Measurements from ENCODE around the gene BCOR.

The BCOR gene

DNA sequence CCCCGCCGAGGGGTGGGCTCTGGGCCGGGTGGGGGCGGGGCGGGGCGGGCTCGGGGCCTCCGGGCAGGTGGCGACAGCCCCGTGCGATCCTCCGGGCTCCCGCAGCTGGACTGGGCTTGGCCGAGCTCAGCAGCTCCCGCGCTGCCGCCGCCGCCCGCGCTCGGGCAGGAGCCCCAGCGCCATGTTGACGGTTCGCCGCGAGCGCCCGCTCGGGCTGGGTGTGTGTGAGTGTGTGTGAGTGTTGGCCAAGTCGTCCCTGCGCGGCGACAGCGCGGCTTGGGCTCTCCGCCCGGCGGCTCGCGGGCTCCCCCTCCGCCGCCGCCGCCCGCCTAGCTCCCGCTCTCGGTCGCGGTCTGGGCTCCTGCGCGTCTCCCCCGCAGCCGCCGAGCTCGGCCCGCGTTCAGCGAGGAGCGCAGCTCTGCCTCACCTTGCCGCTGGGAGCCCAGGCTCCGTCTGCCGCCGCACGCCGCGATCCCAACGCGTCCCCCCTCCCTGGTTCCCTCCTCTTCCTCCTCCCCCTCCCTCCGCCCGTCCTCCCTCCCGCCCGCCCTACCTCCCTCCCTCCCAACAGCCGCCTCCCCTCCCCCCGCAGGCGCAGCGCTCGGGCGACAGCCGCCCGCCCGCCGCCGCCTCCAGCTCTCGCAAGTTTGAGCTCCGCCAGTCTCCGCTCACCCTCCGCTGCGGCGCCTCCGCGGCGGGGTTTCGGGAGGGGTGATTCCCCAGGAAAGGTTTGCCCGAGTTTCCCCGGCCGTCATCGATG, at the start of gene BCOR:
TSS of gene BCOR (minus strand) at position 455 of the 760 bp plus-strand sequence. CDS start 20,029 bp downstream, outside the sequence.
- H3K4me3 ChIP-seq (ENCODE audit: low read depth, low read length), result peak within 1 kb of the TSS; percentile 59
- H3K36me3 ChIP-seq, result peaks cover 19% of the 10 kb centered on the region
- DNase-seq, result peak; percentile 81
- H3K9me3 ChIP-seq (ENCODE audit: severe bottlenecking), result peaks cover 21% of the 10 kb centered on the region
- no peak for TF ChIP-seq CTCF (IDR thresholded peaks at IDR 0.05; ENCODE audit: low read depth, low read length)
- H3K27ac ChIP-seq, result peak within 1 kb of the TSS; percentile 93
- H3K27me3 ChIP-seq (ENCODE audit: insufficient read depth, low read depth, severe bottlenecking), result peaks cover 66% of the 10 kb centered on the region

DNA sequence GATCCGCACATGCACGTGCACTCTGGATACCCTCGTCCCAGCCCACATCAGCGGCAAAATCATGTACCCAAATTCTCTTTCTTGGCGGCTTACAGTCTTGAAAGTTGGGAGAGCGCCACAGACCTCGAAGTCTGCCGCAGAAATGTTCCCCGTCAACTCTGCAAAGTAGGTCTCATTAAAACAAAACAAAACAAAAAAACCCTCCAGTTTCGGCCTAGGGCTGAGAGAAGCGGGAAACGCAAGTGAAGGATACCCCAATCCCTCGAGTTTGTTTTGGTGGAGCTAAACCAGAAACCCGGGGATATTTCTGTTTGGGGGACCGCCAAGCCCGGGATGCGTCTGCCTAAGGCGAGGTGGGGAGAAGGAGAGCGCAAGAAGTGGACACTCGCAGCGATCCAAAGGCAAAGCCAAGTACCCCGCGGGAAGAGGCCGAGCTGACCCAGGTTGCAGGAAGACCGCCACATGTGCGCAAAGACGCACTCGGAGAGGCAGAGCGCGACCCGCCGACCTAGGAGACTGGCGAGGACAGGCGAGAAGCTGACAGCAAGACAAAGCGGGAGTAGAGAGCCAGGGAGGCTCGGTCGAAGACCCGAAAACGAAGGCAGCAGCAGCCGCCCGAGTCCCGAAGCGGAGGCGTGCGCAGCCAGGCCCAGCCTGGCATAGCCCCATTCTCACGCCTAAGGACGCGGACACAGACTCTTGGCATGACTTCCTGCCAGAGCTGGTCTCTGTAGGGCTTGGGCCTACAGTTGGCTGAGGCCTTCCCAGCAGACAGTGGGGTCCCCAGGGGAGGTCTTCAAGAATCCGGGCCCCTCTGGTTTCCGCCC, 49.6 kb upstream of the BCOR start:
- no peak for DNase-seq
- H3K27me3 ChIP-seq (ENCODE audit: insufficient read depth, low read depth, severe bottlenecking), result peaks cover 86% of the 10 kb centered on the region
- TF ChIP-seq CTCF (IDR thresholded peaks at IDR 0.05; ENCODE audit: low read depth, low read length), result no peak
- H3K36me3 ChIP-seq, result peaks cover 6% of the 10 kb centered on the region
- peaks cover 5% of the 10 kb centered on the region for H3K9me3 ChIP-seq (ENCODE audit: severe bottlenecking)
- peak overlapping the region; percentile 58 for H3K4me3 ChIP-seq (ENCODE audit: low read depth, low read length)
- peak overlapping the region; percentile 98 for H3K27ac ChIP-seq

- no peak for DNase-seq
- Histone ChIP-seq H3K4me3 (ENCODE audit: low read depth, low read length) (peak overlapping the region; percentile 58), H3K27ac (peak overlapping the region; percentile 98), H3K36me3 (peaks cover 6% of the 10 kb centered on the region), H3K27me3 (ENCODE audit: insufficient read depth, low read depth, severe bottlenecking) (peaks cover 86% of the 10 kb centered on the region), H3K9me3 (ENCODE audit: severe bottlenecking) (peaks cover 5% of the 10 kb centered on the region)
- no peak for TF ChIP-seq CTCF (IDR thresholded peaks at IDR 0.05; ENCODE audit: low read depth, low read length)
Measured at GRCh38 chrX:40146262-40147125, 48.7 kb upstream of the BCOR start.

GRCh38 chrX:40145923-40146261, 48.1 kb upstream of the BCOR start:
- peak overlapping the region; percentile 58 for H3K4me3 ChIP-seq (ENCODE audit: low read depth, low read length)
- H3K9me3 ChIP-seq (ENCODE audit: severe bottlenecking), result peaks cover 5% of the 10 kb centered on the region
- no peak for DNase-seq
- no peak for TF ChIP-seq CTCF (IDR thresholded peaks at IDR 0.05; ENCODE audit: low read depth, low read length)
- peaks cover 6% of the 10 kb centered on the region for H3K36me3 ChIP-seq
- peaks cover 83% of the 10 kb centered on the region for H3K27me3 ChIP-seq (ENCODE audit: insufficient read depth, low read depth, severe bottlenecking)
- H3K27ac ChIP-seq, result peak overlapping the region; percentile 98

GRCh38 chrX:40145001-40145922, 47.5 kb upstream of the BCOR start:
- DNase-seq, result peak; percentile 72
- H3K36me3 ChIP-seq, result peaks cover 6% of the 10 kb centered on the region
- H3K27me3 ChIP-seq (ENCODE audit: insufficient read depth, low read depth, severe bottlenecking), result peaks cover 79% of the 10 kb centered on the region
- peak overlapping the region; percentile 58 for H3K4me3 ChIP-seq (ENCODE audit: low read depth, low read length)
- peaks cover 5% of the 10 kb centered on the region for H3K9me3 ChIP-seq (ENCODE audit: severe bottlenecking)
- no peak for TF ChIP-seq CTCF (IDR thresholded peaks at IDR 0.05; ENCODE audit: low read depth, low read length)
- peak overlapping the region; percentile 98 for H3K27ac ChIP-seq

Data from WERI-Rb-1 (cell line).